H9 (cell line): ENCODE results near the gene ARHGAP4. TPM values are rescaled to one million over a fixed set of nuclear protein-coding genes. Genes with fewer than 3 reads are reported as not detected.

Experiments used
- DNase-seq: peaks from one replicate; pipeline ENCODE4 v3.0.0-alpha.2; 2017
- H2AFZ ChIP-seq: one replicate; pipeline ENCODE4 v1.6.1; 2013; ENCODE audit warnings: mild to moderate bottlenecking, low read length, control low read depth, moderate library complexity
- H2AK5ac ChIP-seq: 2 replicates; pipeline ENCODE4 v1.6.1; 2013; ENCODE audit warnings: low read length, control low read depth, mixed read lengths; ENCODE audit not compliant: insufficient read length
- H2BK120ac ChIP-seq: one replicate; pipeline ENCODE4 v1.6.1; 2013; ENCODE audit warnings: low read depth, mild to moderate bottlenecking, low read length, control low read depth, inconsistent platforms; ENCODE audit not compliant: poor library complexity, severe bottlenecking
- H2BK12ac ChIP-seq: 2 replicates; pipeline ENCODE4 v1.6.1; 2013; ENCODE audit warnings: low read length, control low read depth, mixed read lengths, low read depth; ENCODE audit not compliant: insufficient read length
- H2BK15ac ChIP-seq: 2 replicates; pipeline ENCODE4 v1.6.1; 2013; ENCODE audit warnings: low read depth, low read length, control low read depth
- H2BK20ac ChIP-seq: one replicate; pipeline ENCODE4 v1.6.1; 2013; ENCODE audit warnings: low read depth, mild to moderate bottlenecking, low read length, control low read depth, inconsistent platforms; ENCODE audit not compliant: poor library complexity, severe bottlenecking
- H2BK5ac ChIP-seq: 2 replicates; pipeline ENCODE4 v1.6.1; 2013; ENCODE audit warnings: low read length, control low read depth, mixed read lengths; ENCODE audit not compliant: insufficient read length
- H3K14ac ChIP-seq: 2 replicates; pipeline ENCODE4 v1.6.1; 2013; ENCODE audit warnings: low read length, control low read depth; ENCODE audit not compliant: insufficient read depth
- H3K18ac ChIP-seq: 2 replicates; pipeline ENCODE4 v1.6.1; 2013; ENCODE audit warnings: low read depth, mild to moderate bottlenecking, mixed read lengths, low read length, control low read depth; ENCODE audit not compliant: insufficient read length
- H3K23ac ChIP-seq: 2 replicates; pipeline ENCODE4 v1.6.1; 2013; ENCODE audit warnings: low read length, control low read depth, mixed read lengths, low read depth; ENCODE audit not compliant: insufficient read length
- H3K23me2 ChIP-seq: 2 replicates; pipeline ENCODE4 v1.6.1; 2013; ENCODE audit warnings: low read depth, mild to moderate bottlenecking, mixed read lengths, low read length, control low read depth; ENCODE audit not compliant: insufficient read length, poor library complexity, severe bottlenecking
- H3K27ac ChIP-seq: 2 replicates; pipeline ENCODE4 v1.5.1; 2013; ENCODE audit warnings: low read length, control low read depth, mixed read lengths, low read depth; ENCODE audit not compliant: insufficient read length
- H3K27me3 ChIP-seq: 2 replicates; pipeline ENCODE4 v1.6.1; 2013; ENCODE audit warnings: low read length, control low read depth, inconsistent platforms; ENCODE audit not compliant: insufficient read depth
- H3K4ac ChIP-seq: 2 replicates; pipeline ENCODE4 v1.6.1; 2013; ENCODE audit warnings: low read depth, mild to moderate bottlenecking, control low read depth, inconsistent platforms, low read length, moderate library complexity
- H3K4me1 ChIP-seq: 2 replicates; pipeline ENCODE4 v1.6.1; 2013; ENCODE audit warnings: low read length, control low read depth, inconsistent platforms; ENCODE audit not compliant: insufficient read depth
- H3K4me2 ChIP-seq: 2 replicates; pipeline ENCODE4 v1.6.1; 2013; ENCODE audit warnings: low read length, control low read depth, mixed read lengths; ENCODE audit not compliant: insufficient read length, insufficient read depth
- H3K56ac ChIP-seq: 2 replicates; pipeline ENCODE4 v1.6.1; 2013; ENCODE audit warnings: low read depth, mild to moderate bottlenecking, mixed read lengths, low read length, control low read depth; ENCODE audit not compliant: insufficient read length
- H3K79me1 ChIP-seq: 2 replicates; pipeline ENCODE4 v1.6.1; 2013; ENCODE audit warnings: low read depth, mild to moderate bottlenecking, moderate library complexity, low read length, control low read depth, inconsistent platforms; ENCODE audit not compliant: insufficient read depth, poor library complexity, severe bottlenecking
- H3K79me2 ChIP-seq: 2 replicates; pipeline ENCODE4 v1.6.1; 2013; ENCODE audit warnings: low read length, control low read depth, inconsistent platforms; ENCODE audit not compliant: insufficient read depth
- H3K9ac ChIP-seq: 2 replicates; pipeline ENCODE4 v1.6.1; 2013; ENCODE audit warnings: low read length, control low read depth, mixed read lengths; ENCODE audit not compliant: insufficient read length; ENCODE audit errors: extremely low read depth
- H3K9me3 ChIP-seq: one replicate; pipeline ENCODE4 v1.6.1; 2013; ENCODE audit warnings: low read depth, low read length, inconsistent platforms; ENCODE audit not compliant: control insufficient read depth
- H3T11ph ChIP-seq: one replicate; pipeline ENCODE4 v1.6.1; 2013; ENCODE audit warnings: mild to moderate bottlenecking, low read length, control low read depth, inconsistent platforms
- H4K20me1 ChIP-seq: one replicate; pipeline ENCODE4 v1.6.1; 2013; ENCODE audit not compliant: control insufficient read depth, insufficient read length, insufficient read depth
- H4K5ac ChIP-seq: 2 replicates; pipeline ENCODE4 v1.6.1; 2013; ENCODE audit warnings: low read depth, mild to moderate bottlenecking, mixed read lengths, low read length, control low read depth; ENCODE audit not compliant: insufficient read length
- H4K8ac ChIP-seq: replicated peaks from 2 replicates; pipeline ENCODE4 v1.6.1; 2013; ENCODE audit warnings: low read length, control low read depth, mixed read lengths, low read depth; ENCODE audit not compliant: insufficient read length
- H4K91ac ChIP-seq: 2 replicates; pipeline ENCODE4 v1.6.1; 2013; ENCODE audit warnings: low read depth, mild to moderate bottlenecking, moderate library complexity, mixed read lengths, low read length, control low read depth; ENCODE audit not compliant: insufficient read length
- H3K27ac Mint-ChIP-seq, 3 experiments: 2 replicates in 2 of 3; 3 replicates in 1 of 3; pipeline ENCODE4 v1.8.0; 2020 to 2021; ENCODE audit warnings: mixed read lengths in 3 of 3, mild to moderate bottlenecking in 1 of 3, moderate library complexity in 1 of 3
- H3K27me3 Mint-ChIP-seq: 2 replicates; pipeline ENCODE4 v1.8.0; 2021; ENCODE audit warnings: low read depth, mild to moderate bottlenecking, moderate library complexity, mixed read lengths
- H3K36me3 Mint-ChIP-seq, 3 experiments: 2 replicates in 2 of 3; 3 replicates in 1 of 3; pipeline ENCODE4 v1.8.0; 2020 to 2021; ENCODE audit warnings: low read depth in 3 of 3, mixed read lengths in 3 of 3; ENCODE audit not compliant: insufficient read depth in 1 of 3
- H3K4me1 Mint-ChIP-seq, 2 experiments: 2 replicates each; pipeline ENCODE4 v1.8.0; 2020; ENCODE audit warnings: mixed read lengths in 2 of 2
- H3K4me3 Mint-ChIP-seq, 2 experiments: 2 replicates in 1 of 2; 3 replicates in 1 of 2; pipeline ENCODE4 v1.8.0; 2020 to 2021; ENCODE audit warnings: mild to moderate bottlenecking in 2 of 2, mixed read lengths in 2 of 2, moderate library complexity in 1 of 2
- H3K9me3 Mint-ChIP-seq, 2 experiments: 2 replicates in 1 of 2; 3 replicates in 1 of 2; pipeline ENCODE4 v1.8.0; 2020; ENCODE audit warnings: mild to moderate bottlenecking in 2 of 2, mixed read lengths in 2 of 2, moderate library complexity in 1 of 2
- CTCF ChIP-seq: fragments of 200-600 bp; sonication (generic); conservative IDR thresholded peaks from 3 replicates; pipeline ENCODE4 v1.8.0; 2021; ENCODE audit warnings: antibody characterized with exemption, mild to moderate bottlenecking
- WGBS: extraction: QIAGEN DNeasy Blood & Tissue Kit; methylation state at CpG from one replicate; pipeline ENCODE4 v1.1.7; 2013; ENCODE audit warnings: missing lambda C conversion rate, low lambda C conversion rate, mixed read lengths; ENCODE audit not compliant: insufficient read length; ENCODE audit errors: extremely low coverage; 5-methylcytosine and 5-hydroxymethylcytosine counted together
- total RNA-seq: library from RNA; stranded (reverse); gene quantifications from 2 replicates; pipeline ENCODE4 v1.2.1, GENCODE V29; 2021

ARHGAP4 gene
- total RNA-seq, 1 experiment from 2014 or later: 37.8 TPM

DNA sequence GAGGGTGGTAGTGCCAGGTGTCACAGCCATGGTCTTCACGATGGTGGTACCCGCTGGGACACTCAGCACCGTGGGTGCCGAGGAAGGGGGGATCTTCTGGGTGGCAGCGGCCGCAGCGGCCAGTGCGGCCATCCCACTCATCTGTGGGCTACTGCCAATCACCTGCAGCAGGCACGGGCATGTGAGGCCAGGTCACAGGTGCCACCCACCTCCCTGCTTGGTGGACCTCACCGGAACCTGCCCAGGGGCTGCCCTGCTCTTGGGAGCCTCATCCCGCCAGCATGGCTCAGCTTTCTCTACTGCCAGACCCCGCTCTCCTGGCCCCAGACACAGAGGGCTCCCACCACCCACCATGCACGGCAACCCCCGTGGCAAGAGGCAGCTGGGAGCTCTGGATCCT lies 32.5 kb upstream of the ARHGAP4 start:
- TF ChIP-seq CTCF: no peak
- no CpG with 5 or more reads among the region's 14 CpGs for WGBS

More for the DNA sequence above, 32.5 kb upstream of the ARHGAP4 start:
- Histone ChIP-seq H2BK120ac (no peak overlapping the region), H3K27ac (no peak overlapping the region), H3K4ac (no peak overlapping the region), H2BK12ac (no peak overlapping the region), H3K79me1 (no peaks in the 10 kb centered on the region), H3K9ac (no peak overlapping the region), H3K23ac (no peak overlapping the region), H3K27me3 (no peaks in the 10 kb centered on the region), H3K14ac (no peak overlapping the region), H3K9me3 (peaks cover 5% of the 10 kb centered on the region), H3K18ac (no peak overlapping the region), H3K79me2 (no peaks in the 10 kb centered on the region), H4K5ac (no peak overlapping the region), H3K4me2 (no peak overlapping the region), H4K8ac (no peak overlapping the region), H3K56ac (no peak overlapping the region), H3T11ph (no peak overlapping the region), H2AFZ (no peak overlapping the region), H4K20me1 (no peaks in the 10 kb centered on the region), H2BK5ac (no peak overlapping the region), H2BK15ac (no peak overlapping the region), H2BK20ac (no peak overlapping the region), H3K4me1 (no peaks in the 10 kb centered on the region), H4K91ac (no peak overlapping the region), H2AK5ac (no peak overlapping the region), H3K23me2 (no peaks in the 10 kb centered on the region)
- no peak for DNase-seq
- Mint-ChIP-seq H3K27me3 (peaks cover 1% of the 10 kb centered on the region; the same call in 1 of the 2 replicates), H3K27ac (no peak overlapping the region), H3K9me3 (no peaks in the 10 kb centered on the region; a peak in 1 of 5 replicates), H3K4me3 (no peak overlapping the region), H3K4me1 (no peaks in the 10 kb centered on the region), H3K36me3 (peaks cover 77 to 97% (median 96%) of the 10 kb centered on the region in 3 experiments)
